Endodermal cell (in vitro differentiated cells): Measurements from ENCODE around the gene PPP1R2B. TPM values are rescaled to one million over a fixed set of nuclear protein-coding genes. Genes with fewer than 3 reads are reported as not detected.

Experiments used
- DNase-seq: peaks from one replicate; pipeline ENCODE4 v3.0.0-alpha.2; 2017
- H3K27ac ChIP-seq: 2 replicates; pipeline ENCODE4 v1.5.1; 2013; ENCODE audit warnings: mild to moderate bottlenecking, low read depth, low read length, moderate library complexity
- H3K27me3 ChIP-seq: 2 replicates; pipeline ENCODE4 v1.6.1; 2013; ENCODE audit warnings: mild to moderate bottlenecking, low read length, moderate library complexity; ENCODE audit not compliant: insufficient read depth, control insufficient read depth, poor library complexity, severe bottlenecking
- H3K36me3 ChIP-seq: 2 replicates; pipeline ENCODE4 v1.7.0; 2013; ENCODE audit warnings: mild to moderate bottlenecking, low read length, moderate library complexity; ENCODE audit not compliant: control insufficient read depth, insufficient read depth
- H3K4me1 ChIP-seq: one replicate; pipeline ENCODE4 v1.7.0; 2013; ENCODE audit warnings: low read length; ENCODE audit not compliant: control insufficient read depth, insufficient read depth
- H3K4me3 ChIP-seq: 2 replicates; pipeline ENCODE4 v1.5.1; 2013; ENCODE audit warnings: mild to moderate bottlenecking, low read length, moderate library complexity
- H3K9ac ChIP-seq: 2 replicates; pipeline ENCODE4 v1.6.1; 2013; ENCODE audit warnings: mild to moderate bottlenecking, low read length, moderate library complexity; ENCODE audit not compliant: poor library complexity, severe bottlenecking; ENCODE audit errors: extremely low read depth
- H3K9me3 ChIP-seq: 2 replicates; pipeline ENCODE4 v1.6.1; 2013; ENCODE audit warnings: mild to moderate bottlenecking, low read length, moderate library complexity; ENCODE audit not compliant: control insufficient read depth
- H3K27ac Mint-ChIP-seq: 2 replicates; pipeline ENCODE4 v1.8.0; 2020; ENCODE audit warnings: mixed read lengths
- H3K27me3 Mint-ChIP-seq: 2 replicates; pipeline ENCODE4 v1.8.0; 2021; ENCODE audit warnings: mild to moderate bottlenecking, mixed read lengths; ENCODE audit not compliant: insufficient read depth
- H3K36me3 Mint-ChIP-seq: 2 replicates; pipeline ENCODE4 v1.8.0; 2020; ENCODE audit warnings: low read depth, mixed read lengths
- H3K4me1 Mint-ChIP-seq: 2 replicates; pipeline ENCODE4 v1.8.0; 2020; ENCODE audit warnings: mixed read lengths
- H3K4me3 Mint-ChIP-seq: 2 replicates; pipeline ENCODE4 v1.8.0; 2020; ENCODE audit warnings: mild to moderate bottlenecking, moderate library complexity, mixed read lengths
- H3K9me3 Mint-ChIP-seq: 2 replicates; pipeline ENCODE4 v1.8.0; 2020; ENCODE audit warnings: mild to moderate bottlenecking, mixed read lengths
- CTCF ChIP-seq: fragments of 200-600 bp; sonication (generic); conservative IDR thresholded peaks from 2 replicates; pipeline ENCODE4 v1.5.0; 2021; ENCODE audit warnings: antibody characterized with exemption, mild to moderate bottlenecking
- WGBS, 2 experiments: methylation state at CpG; one replicate each; pipeline versions ENCODE4 v1.1.5 to v1.1.7; 2013; ENCODE audit warnings: missing lambda C conversion rate in 2 of 2, mixed read lengths in 1 of 2; ENCODE audit not compliant: insufficient coverage in 1 of 2, insufficient read length in 1 of 2; 5-methylcytosine and 5-hydroxymethylcytosine counted together
- total RNA-seq, 2 donors: library from RNA; stranded (reverse); fragmentation: NEBNext Ultra II Directional in 1 of 2; extraction: Animal tissue kit (Norgen Biotek cat#: 25700) in 1 of 2; gene quantifications; 2 replicates in 1 of 2; 3 replicates in 1 of 2; pipeline ENCODE4 v1.2.1, GENCODE V29; 2021

The PPP1R2B gene
- total RNA-seq, 2 donors from 2014 or later, result not detected

- Mint-ChIP-seq H3K9me3 (peaks cover 11% of the 10 kb centered on the region), H3K4me3 (no peak overlapping the region), H3K27ac (no peak overlapping the region), H3K4me1 (peaks cover 24% of the 10 kb centered on the region), H3K27me3 (no peaks in the 10 kb centered on the region), H3K36me3 (peaks cover 2% of the 10 kb centered on the region)
- DNase-seq, result no peak
- Histone ChIP-seq H3K27ac (no peak overlapping the region), H3K9me3 (no peaks in the 10 kb centered on the region), H3K4me3 (no peak overlapping the region), H3K4me1 (peaks cover 11% of the 10 kb centered on the region), H3K36me3 (no peaks in the 10 kb centered on the region), H3K9ac (no peak overlapping the region), H3K27me3 (peaks cover 5% of the 10 kb centered on the region)
- WGBS, 2 experiments, result 86 to 97% methylated on average over 1 to 2 of the region's 2 CpGs
- TF ChIP-seq CTCF, result no peak
Observed at GRCh38 chr5:156803404-156803803, 46.7 kb upstream of the PPP1R2B start.

GRCh38 chr5:156812959-156813358 lies 37.1 kb upstream of the PPP1R2B start:
- Mint-ChIP-seq H3K27me3 (no peaks in the 10 kb centered on the region), H3K4me3 (no peak overlapping the region), H3K27ac (no peak overlapping the region), H3K4me1 (no peaks in the 10 kb centered on the region), H3K9me3 (peaks cover 12% of the 10 kb centered on the region), H3K36me3 (no peaks in the 10 kb centered on the region)
- Histone ChIP-seq H3K9ac (no peak overlapping the region), H3K4me3 (no peak overlapping the region), H3K27ac (no peak overlapping the region), H3K36me3 (no peaks in the 10 kb centered on the region), H3K27me3 (no peaks in the 10 kb centered on the region), H3K9me3 (no peaks in the 10 kb centered on the region), H3K4me1 (no peaks in the 10 kb centered on the region)
- DNase-seq, result no peak
- no CpG with 5 or more reads among the region's 1 CpG for WGBS, 2 experiments
- no peak for TF ChIP-seq CTCF

GRCh38 chr5:156815988-156816599 lies 34.0 kb upstream of the PPP1R2B start:
- no peak overlapping the region for H3K27ac Mint-ChIP-seq
- peaks cover 6% of the 10 kb centered on the region for H3K9me3 Mint-ChIP-seq
- Histone ChIP-seq H3K9me3 (no peaks in the 10 kb centered on the region), H3K4me3 (no peak overlapping the region), H3K9ac (no peak overlapping the region), H3K27ac (no peak overlapping the region), H3K36me3 (no peaks in the 10 kb centered on the region), H3K4me1 (no peaks in the 10 kb centered on the region), H3K27me3 (peaks cover 10% of the 10 kb centered on the region)
- peak; percentile 77 for DNase-seq
- no peak overlapping the region for H3K4me3 Mint-ChIP-seq
- H3K36me3 Mint-ChIP-seq, result no peaks in the 10 kb centered on the region
- peak; percentile 82 for TF ChIP-seq CTCF
- peaks cover 7% of the 10 kb centered on the region for H3K27me3 Mint-ChIP-seq
- no peaks in the 10 kb centered on the region for H3K4me1 Mint-ChIP-seq
- WGBS, 2 experiments, result 66 to 90% methylated on average over 4 to 6 of the region's 6 CpGs
